Measurements from ENCODE around the gene TNFRSF9.

DNA sequence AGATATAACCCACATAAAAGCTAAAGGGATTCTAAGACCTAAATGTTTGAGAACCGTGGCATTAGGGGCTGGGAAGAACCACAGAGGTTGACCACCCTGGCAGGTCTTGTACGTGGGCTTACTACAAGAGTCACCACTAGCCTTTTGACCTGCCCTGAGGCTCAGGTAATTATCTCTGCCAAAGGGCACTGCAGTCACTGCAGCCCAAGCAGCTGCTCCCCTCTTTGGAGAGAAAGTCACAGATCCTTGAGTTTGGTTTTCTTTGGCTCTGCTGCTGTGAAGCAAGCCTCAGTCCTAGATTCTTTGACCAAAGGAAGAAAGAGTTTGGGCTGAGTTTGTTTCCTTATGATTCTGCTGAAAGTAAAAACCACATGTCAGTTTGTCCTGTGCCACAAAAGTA is 32.4 kb upstream of the TNFRSF9 start:
- TF ChIP-seq POLR2A (IDR thresholded peaks at IDR 0.05), result no peak
- TF ChIP-seq, protein P1, sequence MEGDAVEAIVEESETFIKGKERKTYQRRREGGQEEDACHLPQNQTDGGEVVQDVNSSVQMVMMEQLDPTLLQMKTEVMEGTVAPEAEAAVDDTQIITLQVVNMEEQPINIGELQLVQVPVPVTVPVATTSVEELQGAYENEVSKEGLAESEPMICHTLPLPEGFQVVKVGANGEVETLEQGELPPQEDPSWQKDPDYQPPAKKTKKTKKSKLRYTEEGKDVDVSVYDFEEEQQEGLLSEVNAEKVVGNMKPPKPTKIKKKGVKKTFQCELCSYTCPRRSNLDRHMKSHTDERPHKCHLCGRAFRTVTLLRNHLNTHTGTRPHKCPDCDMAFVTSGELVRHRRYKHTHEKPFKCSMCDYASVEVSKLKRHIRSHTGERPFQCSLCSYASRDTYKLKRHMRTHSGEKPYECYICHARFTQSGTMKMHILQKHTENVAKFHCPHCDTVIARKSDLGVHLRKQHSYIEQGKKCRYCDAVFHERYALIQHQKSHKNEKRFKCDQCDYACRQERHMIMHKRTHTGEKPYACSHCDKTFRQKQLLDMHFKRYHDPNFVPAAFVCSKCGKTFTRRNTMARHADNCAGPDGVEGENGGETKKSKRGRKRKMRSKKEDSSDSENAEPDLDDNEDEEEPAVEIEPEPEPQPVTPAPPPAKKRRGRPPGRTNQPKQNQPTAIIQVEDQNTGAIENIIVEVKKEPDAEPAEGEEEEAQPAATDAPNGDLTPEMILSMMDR (IDR thresholded peaks at IDR 0.05), result no peak

All from stomach (tissue), 4 donors.